CD4-positive, alpha-beta T cell treated with Interleukin-15 for 4 hours (primary cell): ENCODE measurements around the gene STAP1.
"Not testable (repeated sequence)": the region's sequence is repeated elsewhere in the genome, so short reads cannot be mapped to it uniquely, and the experiment has no call there.

Experiments used
- DNase-seq: peaks from one replicate; pipeline ENCODE4 v3.0.0-alpha.2; 2020; ENCODE audit warnings: low spot score

STAP1 gene

GRCh38 chr4:67624939-67625338, 66.4 kb downstream of the STAP1 start:
- no peak for DNase-seq

GRCh38 chr4:67632492-67632891, 74.0 kb downstream of the STAP1 start:
- DNase-seq, result no peak

- DNase-seq, result no peak
Measured at GRCh38 chr4:67634741-67635140, 76.2 kb downstream of the STAP1 start.

- no peak for DNase-seq
Measured at GRCh38 chr4:67635331-67635730, 76.8 kb downstream of the STAP1 start.

GRCh38 chr4:67636978-67637377, 78.5 kb downstream of the STAP1 start:
- DNase-seq, result not testable (repeated sequence)

GRCh38 chr4:67638136-67638535, 79.6 kb downstream of the STAP1 start:
- DNase-seq, result no peak

- no peak for DNase-seq
Measured at GRCh38 chr4:67651536-67651935, 93.0 kb downstream of the STAP1 start.
